ENCODE measurements around the gene IL19.

DNA sequence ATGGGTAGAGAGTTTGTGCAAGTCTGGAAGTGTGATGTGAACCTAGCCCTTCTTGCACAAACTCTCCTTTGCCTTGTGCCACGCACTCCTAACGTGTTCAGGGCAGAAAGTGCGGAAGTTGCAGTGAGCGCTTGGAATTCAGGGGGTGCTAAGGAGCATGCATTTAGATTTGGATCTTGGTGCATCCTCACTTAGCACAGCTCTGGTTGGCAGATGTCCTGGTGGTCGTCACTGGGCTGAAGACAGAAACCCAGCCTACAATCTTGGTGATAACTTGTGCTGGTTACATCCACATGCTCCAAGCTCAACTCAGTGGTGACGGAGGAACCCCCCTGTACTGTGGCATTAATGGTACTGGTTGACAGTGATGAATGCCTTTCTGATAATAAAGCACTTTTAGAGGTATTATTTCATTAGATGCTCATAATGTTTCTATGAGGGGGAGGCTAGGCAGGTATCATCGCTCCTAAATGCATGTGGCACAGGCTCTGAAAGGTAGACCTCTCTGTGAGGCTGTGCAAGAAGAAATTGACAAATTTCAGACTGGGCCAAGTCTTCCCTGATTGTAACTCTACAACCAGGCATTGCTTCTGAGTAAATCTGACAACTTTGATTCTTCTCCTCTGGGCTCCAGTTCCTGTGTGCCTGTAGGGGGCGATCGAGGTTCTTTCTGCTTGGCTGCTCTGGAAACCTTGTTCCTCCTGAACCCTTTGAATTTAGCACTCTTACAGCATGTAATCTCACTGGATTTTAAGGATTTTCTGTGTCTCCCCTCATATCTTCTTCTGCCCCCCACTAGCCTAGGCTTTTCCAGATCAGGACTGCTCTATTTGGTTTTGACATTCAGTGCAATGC lies 45.2 kb upstream of the IL19 start:
- TF ChIP-seq CTCF (IDR thresholded peaks at IDR 0.05) = peak in 5 of 6 experiments; percentile 14 to 45 (median 33)
- TF ChIP-seq POLR2A (IDR thresholded peaks at IDR 0.05) = no peak

Measured in upper lobe of left lung (tissue), 4 donors.